ENCODE data around the gene JAZF1. TPM values are rescaled to one million over a fixed set of nuclear protein-coding genes. Genes with fewer than 3 reads are reported as not detected.
A peak's percentile ranks its signal among the peaks of the same experiment; 100 is the strongest.

JAZF1 gene
- total and polyA plus RNA-seq, 4 experiments from 2014 or later: 3.7 to 8.3 (median 4.7) TPM

GRCh38 chr7:27911920-27912319, 268.7 kb downstream of the JAZF1 start:
- Histone ChIP-seq H3K36me3 (ENCODE audit: insufficient read depth, low read length) (no peaks in the 10 kb centered on the region), H3K4me1 (ENCODE audit: insufficient read depth, low read length) (no peaks in the 10 kb centered on the region), H3K27ac (ENCODE audit: low read depth, low read length) (no peak overlapping the region), H3K9me3 (ENCODE audit: control insufficient read depth in 1 of 2, low read length in 2 of 2) (no peaks in the 10 kb centered on the region), H3K27me3 (ENCODE audit: insufficient read depth, low read length) (no peaks in the 10 kb centered on the region), H3K4me3 (ENCODE audit: low read length in 2 of 2) (no peak overlapping the region)
- ChIA-PET POLR2A (ENCODE audit: partially characterized antibody) (no interaction called here), CTCF (ENCODE audit: partially characterized antibody) (no interaction called here)
- Mint-ChIP-seq H3K4me3 (no peak overlapping the region), H3K27ac (no peak overlapping the region), H3K36me3 (peaks cover 0 to 7% of the 10 kb centered on the region in 2 donors), H3K27me3 (no peaks in the 10 kb centered on the region), H3K4me1 (no peaks in the 10 kb centered on the region), H3K9me3 (no peaks in the 10 kb centered on the region)
- no peak for DNase-seq
- intact Hi-C loops (cut with micrococcal nuclease): loop anchor here (5.0 kb wide), 1 partner anchor 330 kb away; no protein-coding TSS in a partner anchor

GRCh38 chr7:27910326-27910725, 270.3 kb downstream of the JAZF1 start:
- Mint-ChIP-seq H3K36me3 (no peaks in the 10 kb centered on the region), H3K27ac (no peak overlapping the region), H3K4me3 (no peak overlapping the region), H3K4me1 (no peaks in the 10 kb centered on the region), H3K9me3 (no peaks in the 10 kb centered on the region), H3K27me3 (no peaks in the 10 kb centered on the region)
- intact Hi-C loops (cut with micrococcal nuclease): loop anchor here (5.0 kb wide), 1 partner anchor 332 kb away; no protein-coding TSS in a partner anchor
- no peaks in the 10 kb centered on the region for H3K4me1 ChIP-seq (ENCODE audit: insufficient read depth, low read length)
- no peak for DNase-seq
- H3K27ac ChIP-seq (ENCODE audit: low read depth, low read length): no peak overlapping the region
- ChIA-PET POLR2A (ENCODE audit: partially characterized antibody) (no interaction called here), CTCF (ENCODE audit: partially characterized antibody) (interaction anchor here (1.6 kb wide), 1 partner anchor 9 kb away, joined by 5 read pairs; no protein-coding TSS in a partner anchor)
- H3K9me3 ChIP-seq (ENCODE audit: control insufficient read depth in 1 of 2, low read length in 2 of 2): no peaks in the 10 kb centered on the region
- H3K36me3 ChIP-seq (ENCODE audit: insufficient read depth, low read length): no peaks in the 10 kb centered on the region
- no peak overlapping the region for H3K4me3 ChIP-seq (ENCODE audit: low read length in 2 of 2)
- no peaks in the 10 kb centered on the region for H3K27me3 ChIP-seq (ENCODE audit: insufficient read depth, low read length)

- DNase-seq: no peak
- peaks cover 0 to 2% (median 0%) of the 10 kb centered on the region in 4 donors for H3K4me1 Mint-ChIP-seq
- Histone ChIP-seq H3K4me1 (ENCODE audit: insufficient read depth, low read length) (no peaks in the 10 kb centered on the region), H3K9me3 (ENCODE audit: control insufficient read depth in 1 of 2, low read length in 2 of 2) (no peaks in the 10 kb centered on the region), H3K4me3 (ENCODE audit: low read length in 2 of 2) (no peak overlapping the region), H3K27ac (ENCODE audit: low read depth, low read length) (no peak overlapping the region), H3K27me3 (ENCODE audit: insufficient read depth, low read length) (no peaks in the 10 kb centered on the region), H3K36me3 (ENCODE audit: insufficient read depth, low read length) (no peaks in the 10 kb centered on the region)
- H3K27ac Mint-ChIP-seq: peak overlapping the region in 1 of 7 donors; percentile 36
- ChIA-PET POLR2A (ENCODE audit: partially characterized antibody) (no interaction called here), CTCF (ENCODE audit: partially characterized antibody) (interaction anchor here (1.2 kb wide), 1 partner anchor 12 kb away, joined by 3 read pairs; no protein-coding TSS in a partner anchor)
- no peaks in the 10 kb centered on the region for H3K9me3 Mint-ChIP-seq
- no peak overlapping the region for H3K4me3 Mint-ChIP-seq
- no peaks in the 10 kb centered on the region for H3K27me3 Mint-ChIP-seq
- intact Hi-C loops (cut with micrococcal nuclease): no loop called here
- no peaks in the 10 kb centered on the region for H3K36me3 Mint-ChIP-seq
Measured at GRCh38 chr7:27908534-27909165, 271.9 kb downstream of the JAZF1 start.

GRCh38 chr7:27906385-27907091, 274.1 kb downstream of the JAZF1 start:
- intact Hi-C loops (cut with micrococcal nuclease): no loop called here

GRCh38 chr7:27905951-27906350, 274.6 kb downstream of the JAZF1 start:
- H3K9me3 ChIP-seq (ENCODE audit: control insufficient read depth in 1 of 2, low read length in 2 of 2): no peaks in the 10 kb centered on the region
- DNase-seq: no peak
- H3K27ac ChIP-seq (ENCODE audit: low read depth, low read length): no peak overlapping the region
- peaks cover 9% of the 10 kb centered on the region for H3K4me1 ChIP-seq (ENCODE audit: insufficient read depth, low read length)
- no peaks in the 10 kb centered on the region for H3K36me3 ChIP-seq (ENCODE audit: insufficient read depth, low read length)
- Mint-ChIP-seq H3K4me1 (peaks cover 7 to 11% (median 9%) of the 10 kb centered on the region in 4 donors), H3K27me3 (no peaks in the 10 kb centered on the region), H3K36me3 (no peaks in the 10 kb centered on the region), H3K27ac (peak overlapping the region in 1 of 7 donors; percentile 61), H3K4me3 (no peak overlapping the region), H3K9me3 (peaks cover 0 to 2% (median 0%) of the 10 kb centered on the region in 8 donors)
- no peaks in the 10 kb centered on the region for H3K27me3 ChIP-seq (ENCODE audit: insufficient read depth, low read length)
- ChIA-PET POLR2A (ENCODE audit: partially characterized antibody) (no interaction called here), CTCF (ENCODE audit: partially characterized antibody) (interaction anchor here (1.5 kb wide), 1 partner anchor 8 kb away, joined by 3 read pairs; no protein-coding TSS in a partner anchor)
- intact Hi-C loops (cut with micrococcal nuclease): no loop called here
- H3K4me3 ChIP-seq (ENCODE audit: low read length in 2 of 2): no peak overlapping the region

More at GRCh38 chr7:27906385-27907091, 274.1 kb downstream of the JAZF1 start:
- no peaks in the 10 kb centered on the region for H3K36me3 Mint-ChIP-seq
- no peak overlapping the region for H3K4me3 Mint-ChIP-seq
- CTCF ChIA-PET (ENCODE audit: partially characterized antibody): interaction anchor here (1.5 kb wide), 1 partner anchor 9 kb away, joined by 3 read pairs; no protein-coding TSS in a partner anchor
- H3K27ac Mint-ChIP-seq: peak overlapping the region in 1 of 7 donors; percentile 61
- no peaks in the 10 kb centered on the region for H3K27me3 ChIP-seq (ENCODE audit: insufficient read depth, low read length)
- no peaks in the 10 kb centered on the region for H3K27me3 Mint-ChIP-seq
- peaks cover 0 to 2% (median 0%) of the 10 kb centered on the region in 8 donors for H3K9me3 Mint-ChIP-seq
- no peaks in the 10 kb centered on the region for H3K9me3 ChIP-seq (ENCODE audit: control insufficient read depth in 1 of 2, low read length in 2 of 2)
- H3K4me3 ChIP-seq (ENCODE audit: low read length in 2 of 2): no peak overlapping the region
- H3K4me1 ChIP-seq (ENCODE audit: insufficient read depth, low read length): peaks cover 4% of the 10 kb centered on the region
- H3K4me1 Mint-ChIP-seq: peaks cover 3 to 6% (median 3%) of the 10 kb centered on the region in 4 donors
- H3K36me3 ChIP-seq (ENCODE audit: insufficient read depth, low read length): no peaks in the 10 kb centered on the region
- POLR2A ChIA-PET (ENCODE audit: partially characterized antibody): no interaction called here
- H3K27ac ChIP-seq (ENCODE audit: low read depth, low read length): no peak overlapping the region
- DNase-seq: no peak

- Mint-ChIP-seq H3K4me3 (peak overlapping the region; percentile 51 to 77 (median 72)), H3K36me3 (no peaks in the 10 kb centered on the region), H3K4me1 (peaks cover 13 to 32% (median 25%) of the 10 kb centered on the region in 4 donors), H3K27me3 (no peaks in the 10 kb centered on the region), H3K9me3 (peaks cover 0 to 2% (median 0%) of the 10 kb centered on the region in 8 donors), H3K27ac (peak overlapping the region; percentile 41 to 88 (median 74))
- H3K36me3 ChIP-seq (ENCODE audit: insufficient read depth, low read length): no peaks in the 10 kb centered on the region
- CTCF ChIA-PET (ENCODE audit: partially characterized antibody): no interaction called here
- no peaks in the 10 kb centered on the region for H3K9me3 ChIP-seq (ENCODE audit: control insufficient read depth in 1 of 2, low read length in 2 of 2)
- peak overlapping the region in 1 of 2 donors; percentile 33 for H3K4me3 ChIP-seq (ENCODE audit: low read length in 2 of 2)
- POLR2A ChIA-PET (ENCODE audit: partially characterized antibody): no interaction called here
- peak in 3 of 5 donors; percentile 14 to 26 (median 19) for DNase-seq
- peaks cover 13% of the 10 kb centered on the region for H3K4me1 ChIP-seq (ENCODE audit: insufficient read depth, low read length)
- H3K27me3 ChIP-seq (ENCODE audit: insufficient read depth, low read length): no peaks in the 10 kb centered on the region
- peak overlapping the region; percentile 31 for H3K27ac ChIP-seq (ENCODE audit: low read depth, low read length)
- intact Hi-C loops (cut with micrococcal nuclease): no loop called here
Measured at GRCh38 chr7:27901028-27901760, 279.4 kb downstream of the JAZF1 start.

- Histone ChIP-seq H3K9me3 (ENCODE audit: control insufficient read depth in 1 of 2, low read length in 2 of 2) (no peaks in the 10 kb centered on the region), H3K4me1 (ENCODE audit: insufficient read depth, low read length) (peaks cover 13% of the 10 kb centered on the region), H3K27me3 (ENCODE audit: insufficient read depth, low read length) (no peaks in the 10 kb centered on the region), H3K36me3 (ENCODE audit: insufficient read depth, low read length) (no peaks in the 10 kb centered on the region), H3K27ac (ENCODE audit: low read depth, low read length) (no peak overlapping the region), H3K4me3 (ENCODE audit: low read length in 2 of 2) (no peak overlapping the region)
- peak overlapping the region in 1 of 8 donors; percentile 65 for H3K4me3 Mint-ChIP-seq
- peaks cover 0 to 2% (median 0%) of the 10 kb centered on the region in 8 donors for H3K9me3 Mint-ChIP-seq
- DNase-seq: no peak
- H3K4me1 Mint-ChIP-seq: peaks cover 13 to 36% (median 26%) of the 10 kb centered on the region in 4 donors
- no peaks in the 10 kb centered on the region for H3K27me3 Mint-ChIP-seq
- ChIA-PET POLR2A (ENCODE audit: partially characterized antibody) (no interaction called here), CTCF (ENCODE audit: partially characterized antibody) (no interaction called here)
- H3K27ac Mint-ChIP-seq: peak overlapping the region in 1 of 7 donors; percentile 37
- intact Hi-C loops (cut with micrococcal nuclease): no loop called here
- H3K36me3 Mint-ChIP-seq: peaks cover 0 to 5% of the 10 kb centered on the region in 2 donors
Measured at GRCh38 chr7:27900006-27900405, 280.6 kb downstream of the JAZF1 start.

Measured in CD4-positive, alpha-beta memory T cell (primary cell).